Heart right ventricle (tissue), 16 donors: Measurements from ENCODE around the gene SPON1. TPM values are rescaled to one million over a fixed set of nuclear protein-coding genes. Genes with fewer than 3 reads are reported as not detected.

Experiments used
- ATAC-seq, 8 donors: fragments of 200-7000 bp; cut with Tn5 transposase; one replicate each; pipeline ENCODE4 v1.9.1; 2020; ENCODE audit warnings: mild to moderate bottlenecking in 8 of 8, moderate library complexity in 8 of 8, moderate number of reproducible peaks in 1 of 8
- DNase-seq, 2 donors: peaks; one replicate each; pipeline ENCODE4 v3.0.0-alpha.2; 2020
- H3K27ac ChIP-seq, 10 donors: fragments of 200-600 bp; sonication (generic) in 2 of 10; one replicate each; pipeline versions ENCODE4 v1.5.0 to v1.8.0; 2020 to 2022; ENCODE audit warnings: mild to moderate bottlenecking in 3 of 10
- H3K27me3 ChIP-seq, 7 donors: fragments of 200-600 bp; one replicate each; pipeline ENCODE4 v1.8.0; 2021 to 2022; ENCODE audit warnings: mild to moderate bottlenecking in 2 of 7
- H3K36me3 ChIP-seq, 9 donors: fragments of 200-600 bp; sonication (generic) in 1 of 9; one replicate each; pipeline versions ENCODE4 v1.5.0 to v1.8.0; 2020 to 2022; ENCODE audit warnings: mild to moderate bottlenecking in 2 of 9
- H3K4me1 ChIP-seq, 9 donors: fragments of 200-600 bp; sonication (generic) in 1 of 9; one replicate each; pipeline versions ENCODE4 v1.5.0 to v1.8.0; 2020 to 2022; ENCODE audit warnings: mild to moderate bottlenecking in 4 of 9
- H3K4me3 ChIP-seq, 10 donors: fragments of 200-600 bp; sonication (generic) in 2 of 10; one replicate each; pipeline versions ENCODE4 v1.5.0 to v1.8.0; 2020 to 2022; ENCODE audit warnings: mild to moderate bottlenecking in 7 of 10, moderate library complexity in 2 of 10
- H3K9me3 ChIP-seq, 11 donors: fragments of 200-600 bp in 10 of 11; sonication (generic) in 2 of 11; one replicate each; pipeline versions ENCODE4 v1.5.0 to v1.8.0; 2013 to 2022; ENCODE audit warnings: mild to moderate bottlenecking in 2 of 11, control low read depth in 1 of 11, moderate library complexity in 1 of 11
- CTCF ChIP-seq, 9 donors: fragments of 200-600 bp; sonication (generic) in 2 of 9; IDR thresholded peaks; one replicate each; pipeline versions ENCODE4 v1.5.0 to v1.8.0; 2021 to 2022; ENCODE audit warnings: antibody characterized with exemption in 9 of 9, mild to moderate bottlenecking in 5 of 9, moderate library complexity in 1 of 9
- WGBS, 2 donors: extraction: QIAGEN DNeasy Blood & Tissue Kit; methylation state at CpG; one replicate each; pipeline ENCODE4 v1.1.7; 2013; ENCODE audit warnings: inconsistent platforms in 1 of 2; 5-methylcytosine and 5-hydroxymethylcytosine counted together
- intact Hi-C, 10 donors: fragments of 100-400 bp; cut with DNase I; formaldehyde crosslinking; loops; one replicate each; pipeline versions ENCODE4 v1.11.1 to v1.14.2; 2022
- long read RNA-seq, 3 donors: library from polyadenylated mRNA; unstranded; transcript quantifications; one replicate each; pipeline ENCODE4 v2.0.0, GENCODE V29; 2020 to 2021
- polyA plus RNA-seq, 2 donors: library from polyadenylated mRNA; stranded (reverse); fragments of 200-250 nt; gene quantifications; one replicate each; pipeline ENCODE4 v1.2.3, GENCODE V29; 2013
- total RNA-seq, 10 donors: library from RNA; stranded (reverse); fragmentation: NEBNext Ultra II Directional in 3 of 10; extraction: Animal tissue kit (Norgen Biotek cat#: 25700) in 3 of 10; gene quantifications; one replicate each; pipeline versions ENCODE4 v1.2.1 to v1.2.4, GENCODE V29; 2021 to 2023
- donor health status: Arrhythmogenic right ventricular cardiomyopathy.
- donor health status: ischemic (EF 13 %, LVEDD 7.1; RV severe dilation, severe dysfunction).
- donor health status: healthy with polysubstance abuse.
- donor health status: DM: no; HTN: yes; CAD: no.
- donor health status: DM: no; HTN: no; CAD: no.
- donor health status: ischemic (EF 25% LVEDD 6.9; RV normal size, moderate dysfunction).
- donor health status: ischemic (EF 25% LVEDD 5.7; RV mildly dilated, moderate dysfunction).
- donor health status: healthy.
- donor health status: DM: yes; HTN: yes; CAD: no.
- donor health status: Ischemic cardiomyopathy.
- donor health status: ischemic (EF 35%, LVEDD 5.7; RV mildly dilated, moderate dysfunction).
- donor health status: nonischemic (EF 11% LVEDD 7.7; RV severe dilation, severe dysfunction).
- donor health status: DM: yes; HTN: yes; CAD: no.
- donor health status: PGD.
- donor health status: ischemic (EF 29% LVEDD 5.4; RV normal size, mild dysfunction).
- donor health status: nonischemic (EF 23%, LVEDD 6.1; RV moderate dilation, normal function).

Gene SPON1
- 10 to 100 TPM in 1 of 10 donors, 1 to 10 TPM in 9; 3.2 to 14.7 (median 5.6) TPM for total RNA-seq
- polyA plus RNA-seq = 1 to 10 TPM; 2.9 to 8.6 TPM
- long read RNA-seq, donor 1, full-length matches to known transcripts = 2 of 9 reads
- long read RNA-seq, donor 1, partial matches to known transcripts = 2 of 9 reads
- long read RNA-seq, donor 1, other reads (novel, unspliced or antisense) = 5 of 9 reads
- long read RNA-seq, donor 2, full-length matches to known transcripts = 13 of 22 reads
- long read RNA-seq, donor 2, partial matches to known transcripts = 9 of 22 reads
- long read RNA-seq, donor 2, other reads (novel, unspliced or antisense) = 0 of 22 reads
- long read RNA-seq, donor 3, full-length matches to known transcripts = 8 of 15 reads
- long read RNA-seq, donor 3, partial matches to known transcripts = 4 of 15 reads
- long read RNA-seq, donor 3, other reads (novel, unspliced or antisense) = 3 of 15 reads

- TF ChIP-seq CTCF (IDR thresholded peaks at IDR 0.05) = peak in 1 of 9 donors; percentile 1
- H3K4me1 ChIP-seq = peaks cover 0 to 32% (median 15%) of the 10 kb centered on the region in 9 donors
- peak in 1 of 2 donors; percentile 61 for DNase-seq
- H3K27ac ChIP-seq = peak within 1 kb of the TSS in 7 of 10 donors; percentile 9 to 75 (median 52)
- 1% methylated on average over 69 to 74 of the region's 74 CpGs for WGBS, 2 donors
- H3K36me3 ChIP-seq = no peaks in the 10 kb centered on the region
- no peaks in the 10 kb centered on the region for H3K9me3 ChIP-seq
- intact Hi-C loops = no loop called here
- peaks cover 20 to 99% (median 73%) of the 10 kb centered on the region in 7 donors for H3K27me3 ChIP-seq
- H3K4me3 ChIP-seq = peak within 1 kb of the TSS; percentile 18 to 56 (median 48)
- peak; percentile 63 to 82 (median 76) for ATAC-seq
Observed at GRCh38 chr11:13962562-13963168, at the start of gene SPON1. SPON1 (plus strand) TSS chr11:13962723; CDS start chr11:13962905, 182 bp downstream.

- no peak for ATAC-seq
- Histone ChIP-seq H3K36me3 (no peaks in the 10 kb centered on the region), H3K4me1 (peaks cover 0 to 2% (median 0%) of the 10 kb centered on the region in 9 donors), H3K27me3 (peaks cover 0 to 16% (median 4%) of the 10 kb centered on the region in 7 donors), H3K4me3 (no peak overlapping the region), H3K9me3 (no peaks in the 10 kb centered on the region), H3K27ac (no peak overlapping the region)
- TF ChIP-seq CTCF (IDR thresholded peaks at IDR 0.05) = no peak
- no peak for DNase-seq
- 59 to 73% methylated on average over 1 of the region's 1 CpG for WGBS, 2 donors
- intact Hi-C loops = no loop called here
Observed at GRCh38 chr11:13917264-13917663, 45.3 kb upstream of the SPON1 start.

GRCh38 chr11:13917904-13918303, 44.6 kb upstream of the SPON1 start:
- intact Hi-C loops = no loop called here
- no peak overlapping the region for H3K4me3 ChIP-seq
- no peak overlapping the region for H3K27ac ChIP-seq
- no peak for TF ChIP-seq CTCF (IDR thresholded peaks at IDR 0.05)
- no peaks in the 10 kb centered on the region for H3K9me3 ChIP-seq
- no peaks in the 10 kb centered on the region for H3K36me3 ChIP-seq
- H3K27me3 ChIP-seq = peaks cover 0 to 16% (median 4%) of the 10 kb centered on the region in 7 donors
- H3K4me1 ChIP-seq = peaks cover 0 to 4% (median 0%) of the 10 kb centered on the region in 9 donors
- 46 to 51% methylated on average over 2 of the region's 2 CpGs for WGBS, 2 donors
- no peak for ATAC-seq
- DNase-seq = no peak

GRCh38 chr11:13920756-13921155, 41.8 kb upstream of the SPON1 start:
- ATAC-seq (no peak), DNase-seq (no peak)
- peaks cover 0 to 27% (median 9%) of the 10 kb centered on the region in 9 donors for H3K4me1 ChIP-seq
- no peak for TF ChIP-seq CTCF (IDR thresholded peaks at IDR 0.05)
- no peaks in the 10 kb centered on the region for H3K9me3 ChIP-seq
- no peak overlapping the region for H3K4me3 ChIP-seq
- no peaks in the 10 kb centered on the region for H3K36me3 ChIP-seq
- H3K27ac ChIP-seq = no peak overlapping the region
- H3K27me3 ChIP-seq = peaks cover 0 to 16% (median 4%) of the 10 kb centered on the region in 7 donors
- intact Hi-C loops = no loop called here
- WGBS, 2 donors = 68 to 73% methylated on average over 3 of the region's 3 CpGs
